Psoas muscle (tissue), 8 donors: ENCODE results near the gene CLDN4. TPM values are rescaled to one million over a fixed set of nuclear protein-coding genes. Genes with fewer than 3 reads are reported as not detected.

ENCODE experiments used
- ATAC-seq, 4 donors: fragments of 200-7000 bp; cut with Tn5 transposase; one replicate each; pipeline ENCODE4 v1.9.1; 2020; ENCODE audit warnings: moderate library complexity in 3 of 4, mild to moderate bottlenecking in 2 of 4
- DNase-seq, 2 donors: peaks; one replicate each; pipeline ENCODE4 v3.0.0-alpha.2; 2020
- H3K27ac ChIP-seq: fragments of 200-600 bp; one replicate; pipeline ENCODE4 v1.8.0; 2022
- H3K27me3 ChIP-seq, 3 donors: fragments of 200-600 bp in 1 of 3; one replicate each; pipeline versions ENCODE4 v1.6.1 to v1.8.0; 2013 to 2022; ENCODE audit warnings: low read length in 2 of 3, mild to moderate bottlenecking in 2 of 3, moderate library complexity in 1 of 3; ENCODE audit not compliant: insufficient read depth in 3 of 3
- H3K36me3 ChIP-seq, 2 donors: fragments of 200-600 bp in 1 of 2; one replicate each; pipeline versions ENCODE4 v1.6.1 to v1.8.0; 2013 to 2022; ENCODE audit warnings: low read depth in 1 of 2, mild to moderate bottlenecking in 1 of 2, moderate library complexity in 1 of 2; ENCODE audit not compliant: insufficient read depth in 1 of 2
- H3K4me1 ChIP-seq: fragments of 200-600 bp; one replicate; pipeline ENCODE4 v1.8.0; 2022
- H3K4me3 ChIP-seq: fragments of 200-600 bp; one replicate; pipeline ENCODE4 v1.8.0; 2022; ENCODE audit warnings: mild to moderate bottlenecking
- H3K9me3 ChIP-seq: fragments of 200-600 bp; one replicate; pipeline ENCODE4 v1.8.0; 2022
- WGBS, 3 donors: extraction: QIAGEN DNeasy Blood & Tissue Kit; methylation state at CpG; one replicate each; pipeline versions ENCODE4 v1.1.6 to v1.1.7; 2013; 5-methylcytosine and 5-hydroxymethylcytosine counted together
- intact Hi-C, 2 donors: fragments of 100-400 bp; cut with DNase I; formaldehyde crosslinking; loops; one replicate each; pipeline versions ENCODE4 v1.11.0 to v1.14.2; 2022
- polyA plus RNA-seq, 3 donors: library from polyadenylated mRNA; stranded (reverse); fragments of 200-250 nt; gene quantifications; one replicate each; pipeline ENCODE4 v1.2.3, GENCODE V29; 2013
- total RNA-seq, 4 donors: library from RNA; stranded (reverse); fragmentation: NEBNext Ultra II Directional in 2 of 4; extraction: Animal tissue kit (Norgen Biotek cat#: 25700) in 2 of 4; gene quantifications; one replicate each; pipeline versions ENCODE4 v1.2.1 to v1.2.4, GENCODE V29; 2021 to 2023
- TF ChIP-seq, protein P1 (sequence below): fragments of 200-600 bp; IDR thresholded peaks from one replicate; pipeline ENCODE4 v1.8.0; 2022; ENCODE audit warnings: antibody characterized with exemption
- donor health status: healthy with polysubstance abuse.
- donor health status: DM: no; HTN: no; CAD: no; lungs with moderate emphysema.
- donor health status: Bipolar disorder and iron deficiency.
- donor health status: healthy.
- donor health status: DM: yes; HTN: yes; CAD: no.
- donor health status: DM: no; HTN: no; CAD: no.
- donor health status: DM: no; HTN: no; CAD: no.
- donor health status: DM: yes; HTN: yes; CAD: no.

CLDN4 gene
- total and polyA plus RNA-seq, 7 donors, result 0.10 to 0.16 (median 0.15) TPM; not detected in 3

DNA sequence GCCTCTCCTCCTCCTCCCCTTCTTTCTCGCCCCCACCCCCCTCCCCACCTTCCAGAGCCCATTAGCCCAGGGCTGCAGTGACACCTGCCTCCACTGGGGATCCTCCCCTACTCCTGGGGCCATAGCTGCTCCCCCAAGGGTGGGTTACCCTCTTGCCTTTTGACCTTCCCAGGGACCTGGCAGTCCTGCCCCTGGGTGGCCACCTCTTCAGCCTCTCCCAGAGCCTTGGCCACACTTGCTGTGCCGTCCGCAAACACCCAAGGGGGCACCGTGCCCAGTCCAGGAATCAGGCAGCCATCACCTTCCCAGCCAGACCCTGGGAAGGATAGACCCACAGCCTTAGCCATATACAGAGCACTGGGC is 19.8 kb upstream of the CLDN4 start:
- intact Hi-C loops, result loop anchor here (1.0 to 2.0 kb wide), 2 partner anchors 44 kb away; no protein-coding TSS in a partner anchor
- H3K4me3 ChIP-seq, result no peak overlapping the region
- H3K36me3 ChIP-seq, result no peaks in the 10 kb centered on the region
- TF ChIP-seq, protein P1, sequence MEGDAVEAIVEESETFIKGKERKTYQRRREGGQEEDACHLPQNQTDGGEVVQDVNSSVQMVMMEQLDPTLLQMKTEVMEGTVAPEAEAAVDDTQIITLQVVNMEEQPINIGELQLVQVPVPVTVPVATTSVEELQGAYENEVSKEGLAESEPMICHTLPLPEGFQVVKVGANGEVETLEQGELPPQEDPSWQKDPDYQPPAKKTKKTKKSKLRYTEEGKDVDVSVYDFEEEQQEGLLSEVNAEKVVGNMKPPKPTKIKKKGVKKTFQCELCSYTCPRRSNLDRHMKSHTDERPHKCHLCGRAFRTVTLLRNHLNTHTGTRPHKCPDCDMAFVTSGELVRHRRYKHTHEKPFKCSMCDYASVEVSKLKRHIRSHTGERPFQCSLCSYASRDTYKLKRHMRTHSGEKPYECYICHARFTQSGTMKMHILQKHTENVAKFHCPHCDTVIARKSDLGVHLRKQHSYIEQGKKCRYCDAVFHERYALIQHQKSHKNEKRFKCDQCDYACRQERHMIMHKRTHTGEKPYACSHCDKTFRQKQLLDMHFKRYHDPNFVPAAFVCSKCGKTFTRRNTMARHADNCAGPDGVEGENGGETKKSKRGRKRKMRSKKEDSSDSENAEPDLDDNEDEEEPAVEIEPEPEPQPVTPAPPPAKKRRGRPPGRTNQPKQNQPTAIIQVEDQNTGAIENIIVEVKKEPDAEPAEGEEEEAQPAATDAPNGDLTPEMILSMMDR, result no peak
- no peaks in the 10 kb centered on the region for H3K4me1 ChIP-seq
- no peak overlapping the region for H3K27ac ChIP-seq
- 38 to 51% (median 41%) methylated on average over 3 to 4 of the region's 4 CpGs for WGBS, 3 donors
- H3K27me3 ChIP-seq, result peaks cover 0 to 4% (median 0%) of the 10 kb centered on the region in 3 donors
- no peak for ATAC-seq
- DNase-seq, result no peak
- H3K9me3 ChIP-seq, result no peaks in the 10 kb centered on the region

DNA sequence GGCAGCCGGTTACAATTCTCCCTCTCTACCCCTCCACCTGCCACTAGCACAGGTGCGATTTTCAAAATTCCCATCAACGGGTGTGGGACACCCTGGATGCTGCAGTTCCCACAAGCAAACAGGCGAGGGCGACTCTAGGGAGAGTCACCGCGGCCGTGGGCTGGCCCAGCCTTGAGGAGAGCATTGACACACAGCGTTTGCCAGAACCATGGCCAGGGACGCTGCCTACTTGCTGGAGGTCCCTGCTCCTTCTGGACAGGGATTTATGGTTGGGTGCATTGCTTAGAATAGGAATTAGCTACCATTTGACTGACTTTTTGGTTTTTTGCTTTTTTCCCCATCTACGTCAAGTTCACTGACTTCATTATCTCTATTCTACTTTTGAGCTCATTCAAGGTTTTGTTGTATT is 19.0 kb upstream of the CLDN4 start:
- intact Hi-C loops, result loop anchor here (1.0 to 2.0 kb wide), 2 partner anchors 43 to 44 kb away; no protein-coding TSS in a partner anchor
- 10% methylated on average over 11 of the region's 11 CpGs for WGBS, 3 donors
- Histone ChIP-seq H3K36me3 (no peaks in the 10 kb centered on the region), H3K27ac (no peak overlapping the region), H3K4me3 (no peak overlapping the region), H3K4me1 (no peaks in the 10 kb centered on the region), H3K27me3 (peaks cover 0 to 4% (median 0%) of the 10 kb centered on the region in 3 donors), H3K9me3 (no peaks in the 10 kb centered on the region)
- ATAC-seq, result peak; percentile 78 to 89 (median 85)
- peak; percentile 61 to 78 for DNase-seq
- TF ChIP-seq, protein P1, result peak; percentile 75

DNA sequence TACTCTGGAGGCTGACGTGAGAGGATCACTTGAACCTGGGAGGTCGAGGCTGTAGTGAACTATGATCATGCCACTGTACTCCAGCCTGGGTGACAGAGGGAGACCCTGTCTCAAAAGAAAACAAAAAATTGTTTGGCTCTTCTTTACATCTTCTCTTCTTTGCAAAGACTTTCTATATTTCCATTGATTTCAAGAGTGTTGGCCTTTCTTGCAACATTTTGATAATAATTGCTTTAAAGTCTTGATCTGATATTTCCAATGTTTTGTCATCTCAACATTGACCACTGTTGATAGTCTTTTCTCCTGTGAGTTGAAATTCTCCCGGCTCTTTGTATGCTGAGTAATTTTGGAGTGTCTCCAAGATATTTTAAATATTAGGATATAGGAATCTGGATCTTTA is 17.8 kb upstream of the CLDN4 start:
- Histone ChIP-seq H3K36me3 (no peaks in the 10 kb centered on the region), H3K27ac (no peak overlapping the region), H3K4me3 (no peak overlapping the region), H3K27me3 (peaks cover 0 to 4% (median 0%) of the 10 kb centered on the region in 3 donors), H3K4me1 (no peaks in the 10 kb centered on the region), H3K9me3 (no peaks in the 10 kb centered on the region)
- intact Hi-C loops, result no loop called here
- DNase-seq (no peak), ATAC-seq (no peak)
- TF ChIP-seq, protein P1, result no peak
- WGBS, 3 donors, result 77 to 85% (median 80%) methylated on average over 3 of the region's 3 CpGs

DNA sequence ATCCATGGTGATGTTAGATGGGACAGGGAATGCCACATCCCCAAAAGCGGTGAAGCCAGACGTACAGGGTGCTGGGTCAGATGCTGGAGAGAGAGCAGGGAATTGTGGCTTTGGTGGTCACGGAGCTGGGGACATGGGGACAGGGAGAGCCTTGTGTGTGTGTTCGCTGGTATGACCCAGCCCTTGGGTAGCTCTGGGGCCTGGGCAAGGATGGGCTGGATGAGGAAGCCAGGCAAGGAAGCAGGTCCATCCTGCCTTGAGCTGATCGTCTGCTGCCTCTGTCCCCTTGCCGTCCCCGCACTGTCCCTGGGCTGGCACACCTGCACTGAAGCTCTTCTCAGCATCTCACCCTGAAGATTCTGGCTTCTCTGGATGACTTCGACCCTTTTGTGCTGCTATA is 15.4 kb upstream of the CLDN4 start:
- ATAC-seq, result no peak
- DNase-seq, result no peak
- TF ChIP-seq, protein P1, result no peak
- no peaks in the 10 kb centered on the region for H3K9me3 ChIP-seq
- no peaks in the 10 kb centered on the region for H3K36me3 ChIP-seq
- intact Hi-C loops, result no loop called here
- H3K4me1 ChIP-seq, result no peaks in the 10 kb centered on the region
- H3K27me3 ChIP-seq, result peaks cover 0 to 4% (median 0%) of the 10 kb centered on the region in 3 donors
- H3K4me3 ChIP-seq, result no peak overlapping the region
- H3K27ac ChIP-seq, result no peak overlapping the region
- 72 to 76% (median 73%) methylated on average over 8 of the region's 8 CpGs for WGBS, 3 donors

DNA sequence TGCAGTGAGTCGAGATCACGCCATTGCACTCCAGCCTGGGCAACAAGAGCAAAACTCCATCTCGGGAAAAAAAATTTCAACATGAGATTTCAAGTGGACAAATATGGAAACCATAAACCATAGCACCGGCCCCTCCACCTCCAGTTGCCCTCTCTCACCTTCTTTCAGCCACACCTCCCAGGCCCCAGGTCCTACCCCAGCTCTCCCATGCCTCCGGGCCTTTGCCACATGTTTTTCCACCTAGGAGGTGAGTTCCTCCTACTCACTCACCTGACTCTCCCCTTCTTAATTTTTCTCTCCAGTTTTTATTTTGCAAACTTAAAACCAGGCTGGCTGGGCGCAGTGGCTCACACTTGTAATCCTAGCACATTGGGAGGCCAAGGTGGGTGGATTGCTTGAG is 13.7 kb upstream of the CLDN4 start:
- WGBS, 3 donors, result 86 to 92% (median 91%) methylated on average over 6 of the region's 6 CpGs
- TF ChIP-seq, protein P1, result no peak
- Histone ChIP-seq H3K27me3 (peaks cover 0 to under 1% (median 0%) of the 10 kb centered on the region in 3 donors), H3K4me1 (no peaks in the 10 kb centered on the region), H3K27ac (no peak overlapping the region), H3K36me3 (no peaks in the 10 kb centered on the region), H3K4me3 (no peak overlapping the region), H3K9me3 (no peaks in the 10 kb centered on the region)
- intact Hi-C loops, result no loop called here
- no peak for DNase-seq
- no peak for ATAC-seq
